Ramos (cell line): ENCODE results near the gene GRK6.

Source experiments
- in situ Hi-C: fragments of 300-500 bp; cut with MboI; formaldehyde crosslinking; loops from one replicate; pipeline ENCODE4 v1.14.3; 2022; ENCODE audit warnings: low sequenced_read_pairs; ENCODE audit not compliant: unreplicated experiment

The GRK6 gene

DNA sequence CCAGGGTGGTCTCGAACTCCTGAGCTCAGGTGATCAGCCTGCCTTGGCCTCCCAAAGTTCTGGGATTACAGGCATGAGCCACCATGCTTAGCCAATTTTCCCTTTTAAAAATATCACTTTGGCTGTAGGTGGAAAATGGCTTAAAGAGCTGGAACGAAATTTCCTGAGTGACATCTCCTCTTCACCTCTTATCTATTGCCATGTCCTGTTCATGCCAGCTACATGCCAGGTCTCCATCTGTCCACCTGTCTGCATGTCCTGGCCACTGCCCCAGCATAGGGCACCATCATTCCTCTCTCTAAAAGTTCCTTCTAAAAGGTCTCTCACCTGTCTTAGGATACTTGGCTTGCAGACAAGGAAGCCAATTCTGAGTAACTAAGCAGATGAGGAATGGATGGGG is 2.8 kb upstream of the GRK6 start:
- in situ Hi-C loops = no loop called here

- in situ Hi-C loops = no loop called here
Observed at GRCh38 chr5:177425196-177425800, 1.2 kb upstream of the GRK6 start.

DNA sequence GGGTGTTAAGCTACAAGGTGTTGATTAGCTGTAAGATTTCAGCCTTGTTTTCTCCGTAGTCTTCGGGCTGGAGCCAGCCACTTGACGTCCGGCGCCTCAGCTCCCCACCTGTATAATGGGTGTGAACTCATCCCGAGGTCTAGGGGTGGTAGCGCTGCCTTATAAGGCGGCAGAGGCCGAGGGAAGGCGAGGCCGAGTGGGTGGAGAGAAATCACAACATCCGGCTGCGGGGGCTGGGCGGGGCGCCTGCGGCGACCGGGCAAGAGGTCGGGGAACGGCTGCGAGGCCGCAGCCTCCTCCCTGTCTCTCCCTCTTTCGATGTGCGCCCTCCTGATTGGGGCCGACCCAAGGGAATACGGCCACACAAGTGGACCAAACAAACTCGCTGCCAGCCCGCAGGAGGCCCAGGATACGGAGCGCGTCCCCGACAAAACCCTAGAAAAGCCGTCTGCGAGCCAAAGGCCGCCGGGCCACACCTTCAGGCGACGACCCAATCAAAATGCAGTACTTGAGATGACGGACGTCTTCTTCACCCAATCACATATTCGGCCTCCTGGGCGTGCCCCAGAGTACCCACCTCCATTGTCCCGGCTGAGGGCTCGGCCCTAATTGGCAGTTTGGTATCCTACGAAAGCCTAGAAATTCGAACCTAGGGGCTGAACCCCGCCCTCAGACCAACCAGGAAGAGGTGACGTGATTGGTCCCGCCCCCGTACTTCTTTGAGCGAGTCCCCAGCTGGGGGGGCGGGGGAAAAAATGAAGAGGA is 493 bp upstream of the GRK6 start:
- in situ Hi-C loops = no loop called here

DNA sequence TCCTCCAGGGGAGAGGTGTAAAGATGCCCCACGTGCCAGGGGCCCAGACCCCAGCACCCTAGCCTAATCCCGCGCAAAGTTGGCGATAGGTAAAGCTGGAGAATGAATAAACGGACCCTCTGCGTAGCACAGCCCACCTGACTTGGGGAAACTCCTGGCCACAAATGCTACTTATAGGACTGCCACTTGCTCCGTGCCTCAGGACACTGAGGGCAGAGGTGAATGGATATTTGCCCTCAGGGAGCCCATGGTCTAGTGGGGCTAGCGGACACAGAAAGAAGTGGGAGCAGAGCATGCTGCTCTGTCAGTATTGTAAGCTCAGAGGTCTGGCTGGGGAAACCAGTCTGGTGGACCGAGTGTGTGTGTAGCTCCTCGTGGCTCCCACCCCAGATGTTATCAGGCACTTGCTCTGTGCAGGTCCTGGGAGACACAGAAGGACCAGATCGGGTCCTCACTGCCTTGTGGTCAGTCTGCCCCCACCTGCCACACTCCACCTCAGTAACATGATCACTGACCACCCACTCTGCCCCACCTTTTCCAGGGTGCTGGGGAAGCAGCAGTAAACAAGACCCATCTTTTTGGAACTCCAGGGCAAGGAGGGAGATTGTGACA is 841 bp downstream of the GRK6 start:
- in situ Hi-C loops = no loop called here

- in situ Hi-C loops = no loop called here
Observed at GRCh38 chr5:177427919-177428573, 1.6 kb downstream of the GRK6 start.

DNA sequence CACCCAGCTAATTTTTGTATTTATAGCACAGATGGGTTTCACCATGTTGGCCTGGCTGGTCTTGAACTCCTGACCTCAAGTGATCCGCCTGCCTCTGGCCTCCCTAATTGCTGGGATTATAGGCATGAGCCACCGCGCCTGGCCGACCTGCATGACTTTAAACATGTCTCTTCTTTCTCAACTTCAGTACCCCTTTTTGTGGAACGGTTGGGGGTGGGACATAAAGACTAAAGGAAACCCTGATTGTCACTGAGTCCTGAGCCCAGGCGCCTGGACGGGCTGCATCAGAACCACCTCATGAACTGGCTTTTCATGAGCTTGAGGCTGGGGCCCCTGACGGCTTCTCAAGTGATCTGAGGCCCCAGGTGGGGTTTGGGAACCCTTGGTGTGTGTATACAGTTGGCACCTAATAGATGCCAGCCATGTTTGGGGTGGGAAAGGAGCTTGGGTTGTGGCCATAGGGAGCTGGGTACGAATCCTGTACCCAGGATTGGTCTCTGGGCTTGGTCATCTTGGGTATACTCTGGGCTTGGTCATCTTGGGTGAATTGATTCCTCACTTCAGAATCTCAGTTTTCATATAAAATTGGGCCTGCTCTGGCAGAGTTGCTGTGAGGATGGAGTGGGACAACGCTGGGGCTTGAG is 2.2 kb downstream of the GRK6 start:
- in situ Hi-C loops = no loop called here

- in situ Hi-C loops = no loop called here
Observed at GRCh38 chr5:177429248-177430040, 3.0 kb downstream of the GRK6 start.

DNA sequence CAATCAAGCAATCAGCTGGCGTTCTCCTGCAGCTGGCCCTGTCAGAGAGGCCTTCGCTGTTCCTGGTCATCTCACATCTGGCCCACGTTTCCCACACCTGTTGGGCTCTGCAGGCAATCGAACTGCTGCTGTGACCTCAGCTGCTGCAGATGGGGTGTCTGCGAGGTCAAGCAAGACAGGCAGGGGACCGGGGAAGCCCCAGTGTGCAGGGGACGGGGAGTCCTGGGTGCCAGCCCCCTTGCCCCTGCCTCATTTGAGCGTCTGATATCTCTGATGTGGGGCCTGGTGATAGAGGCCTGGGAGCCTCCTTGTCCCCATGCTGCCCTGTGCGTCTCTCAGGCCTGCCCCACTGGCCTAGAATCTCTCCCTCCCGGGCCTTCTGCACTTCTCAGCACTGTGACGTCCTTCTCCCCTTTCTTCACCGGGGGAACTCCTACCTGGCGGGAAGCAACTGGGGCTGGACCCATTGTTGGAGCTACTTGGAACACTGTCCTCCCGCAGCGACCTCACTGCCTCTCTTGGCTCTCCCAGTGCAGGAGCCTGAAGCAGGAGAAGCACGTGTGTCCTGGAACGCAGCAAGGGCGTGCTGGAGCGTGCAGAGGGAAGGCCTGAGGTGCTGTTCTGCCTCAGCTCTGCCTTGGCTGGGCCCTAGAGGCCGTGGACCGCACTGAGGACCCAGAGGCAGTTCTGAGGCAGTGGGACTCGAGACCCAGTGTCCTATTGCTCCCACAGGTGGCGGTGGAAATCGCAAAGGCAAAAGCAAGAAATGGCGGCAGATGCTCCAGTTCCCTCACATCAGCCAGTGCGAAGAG is 3.9 kb downstream of the GRK6 start:
- in situ Hi-C loops = no loop called here

GRCh38 chr5:177430972-177431316 is 4.5 kb downstream of the GRK6 start:
- in situ Hi-C loops = no loop called here

DNA sequence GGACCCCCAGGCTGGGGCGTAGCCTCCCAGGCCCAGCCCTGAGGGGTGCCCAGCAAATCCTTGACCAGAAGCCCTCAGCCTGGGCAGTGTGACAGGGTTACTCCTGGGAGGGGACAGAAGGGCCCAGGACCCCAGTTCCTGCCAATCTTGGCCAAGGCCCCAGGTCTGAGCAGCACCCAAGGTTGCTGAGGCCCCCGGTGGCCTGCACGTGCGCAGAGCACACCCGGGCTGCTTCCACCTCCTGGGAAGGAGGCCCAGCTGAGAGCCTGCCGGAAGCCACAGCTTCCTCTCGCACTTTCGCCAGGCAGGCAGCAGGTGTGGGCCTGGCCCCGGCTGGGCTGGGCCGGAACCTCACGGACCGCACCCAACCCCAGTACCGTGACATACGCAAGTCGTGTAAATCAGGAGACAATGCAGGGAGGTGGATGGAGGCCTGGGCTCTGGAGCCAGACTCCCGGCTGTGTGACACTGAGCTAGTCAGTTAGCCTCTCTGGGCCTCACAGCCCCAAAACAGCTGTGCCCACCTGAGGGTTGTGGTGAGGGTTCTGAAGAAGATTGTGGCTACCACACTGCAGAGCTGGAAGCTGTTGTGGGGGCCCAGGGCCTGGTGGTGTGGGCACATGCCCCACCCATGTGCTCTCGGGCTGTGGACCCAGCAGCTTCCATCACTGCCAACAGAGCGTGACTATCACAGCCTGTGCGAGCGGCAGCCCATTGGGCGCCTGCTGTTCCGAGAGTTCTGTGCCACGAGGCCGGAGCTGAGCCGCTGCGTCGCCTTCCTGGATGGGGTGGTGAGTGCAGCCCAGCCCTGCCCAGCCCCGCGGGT is 5.1 kb downstream of the GRK6 start:
- in situ Hi-C loops = no loop called here

- in situ Hi-C loops = no loop called here
Observed at GRCh38 chr5:177432143-177432838, 5.8 kb downstream of the GRK6 start.

GRCh38 chr5:177432839-177433657 is 6.6 kb downstream of the GRK6 start:
- in situ Hi-C loops = no loop called here

DNA sequence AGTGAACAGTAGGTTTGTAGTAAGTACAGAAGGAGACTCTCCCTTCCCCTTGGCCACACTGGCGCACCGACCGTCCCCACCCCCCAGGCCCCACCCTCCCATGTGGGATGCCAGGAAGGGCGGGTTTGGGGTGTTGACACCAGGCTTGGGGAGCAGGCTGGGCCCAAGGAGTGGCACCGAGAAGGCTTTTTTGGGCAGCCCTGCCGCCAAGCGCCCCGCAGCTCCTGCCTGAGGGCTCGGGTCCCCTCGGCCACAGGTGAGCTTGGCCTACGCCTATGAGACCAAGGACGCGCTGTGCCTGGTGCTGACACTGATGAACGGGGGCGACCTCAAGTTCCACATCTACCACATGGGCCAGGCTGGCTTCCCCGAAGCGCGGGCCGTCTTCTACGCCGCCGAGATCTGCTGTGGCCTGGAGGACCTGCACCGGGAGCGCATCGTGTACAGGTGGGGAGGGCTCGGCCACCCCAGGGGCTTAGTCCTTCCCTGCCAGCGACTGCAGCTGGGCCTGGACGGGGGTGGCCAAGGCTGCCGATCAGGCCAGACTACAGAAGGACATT is 7.3 kb downstream of the GRK6 start:
- in situ Hi-C loops = no loop called here

DNA sequence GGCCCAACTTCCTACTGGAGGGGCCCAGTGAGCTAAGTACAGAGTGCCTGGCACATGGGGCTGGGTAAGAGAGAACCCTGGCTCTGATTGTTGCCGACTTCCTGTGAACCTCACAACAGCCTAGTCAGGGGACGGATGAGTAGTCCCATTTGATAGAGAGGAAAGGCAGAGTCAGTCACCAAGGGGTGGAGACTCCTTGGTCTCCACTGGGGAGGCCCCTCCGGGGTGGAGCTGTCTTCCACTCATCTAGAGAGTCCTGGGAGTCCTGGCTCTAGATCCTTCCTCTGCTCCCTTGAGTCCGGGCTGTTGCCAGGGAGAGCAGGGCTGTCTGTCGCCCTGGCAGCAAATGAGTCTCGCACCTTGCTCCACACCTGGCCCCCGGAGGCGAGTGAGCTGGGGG is 8.0 kb downstream of the GRK6 start:
- in situ Hi-C loops = no loop called here

GRCh38 chr5:177434942-177435738 is 8.7 kb downstream of the GRK6 start:
- in situ Hi-C loops = no loop called here
